K562 (cell line): ENCODE results near the gene DCN. TPM values are rescaled to one million over a fixed set of nuclear protein-coding genes. Genes with fewer than 3 reads are reported as not detected.

Source experiments
- ATAC-seq: fragments of 200-7000 bp; cut with Tn5 transposase; 3 replicates; pipeline ENCODE4 v1.9.1; 2020; ENCODE audit warnings: moderate library complexity
- BruUV-seq: library from RNA; stranded (reverse); fragments of 400-500 nt; replicated peaks from 2 replicates; lab custom pipeline; 2021; lab: Mats Ljungman, UMichigan
- CTCF ChIA-PET: fragments of 300-600 bp; formaldehyde crosslinking; extraction: SDS; loops from one replicate; lab custom pipeline; 2021; ENCODE audit warnings: low intra/inter-chr PET ratio; lab: Yijun Ruan, JAX
- POLR2A ChIA-PET: fragments of 300-600, 350-650 bp; sonication (Branson Sonifier 250); formaldehyde crosslinking; extraction: SDS; loops from one replicate; lab custom pipeline; 2021; ENCODE audit warnings: antibody characterized with exemption, inconsistent platforms; lab: Yijun Ruan, JAX
- DNase-seq, 4 experiments: peaks; one replicate each; pipeline versions ENCODE4 v3.0.0 to v3.0.0-alpha.2; 2011 to 2018; ENCODE audit warnings: low spot score in 3 of 4, mixed read lengths in 3 of 4; ENCODE audit errors: extremely low read depth in 1 of 4
- FAIRE-seq: peaks from 2 replicates; lab custom pipeline; 2011; peaks lifted over from hg19 to GRCh38; lab: Jason Lieb, UNC
- H2AFZ ChIP-seq: 2 replicates; pipeline ENCODE4 v1.6.0; 2011; ENCODE audit warnings: low read depth, low read length, control low read depth, inconsistent platforms
- H3K27ac ChIP-seq: fragments of 200-600 bp; 3 replicates; pipeline ENCODE4 v1.8.0; 2011; ENCODE audit warnings: low read depth, mild to moderate bottlenecking, control low read depth, inconsistent platforms, low read length, moderate library complexity, mixed read lengths; ENCODE audit errors: extremely low read depth
- H3K27me3 ChIP-seq, 2 experiments: fragments of 300-600 bp in 1 of 2; 2 replicates in 1 of 2; 3 replicates in 1 of 2; pipeline versions ENCODE4 v1.6.0 to v1.8.0; 2011; ENCODE audit warnings: inconsistent platforms in 2 of 2, low read length in 2 of 2, mild to moderate bottlenecking in 1 of 2, mixed read lengths in 1 of 2, moderate library complexity in 1 of 2; ENCODE audit not compliant: control insufficient read depth in 2 of 2, insufficient read depth in 2 of 2
- H3K36me3 ChIP-seq: fragments of 300-600 bp; 3 replicates; pipeline ENCODE4 v1.8.0; 2011; ENCODE audit warnings: mild to moderate bottlenecking, low read length, inconsistent platforms; ENCODE audit not compliant: control insufficient read depth, insufficient read depth
- H3K4me1 ChIP-seq, 2 experiments: fragments of 200-600 bp in 1 of 2; replicated peaks in 1 of 2; 2 replicates in 1 of 2; 3 replicates in 1 of 2; pipeline versions ENCODE4 v1.5.1 to v1.8.0; 2011; ENCODE audit warnings: inconsistent platforms in 2 of 2, low read length in 2 of 2, mild to moderate bottlenecking in 1 of 2, mixed read lengths in 1 of 2, moderate library complexity in 1 of 2; ENCODE audit not compliant: control insufficient read depth in 2 of 2, insufficient read depth in 2 of 2
- H3K4me2 ChIP-seq: 2 replicates; pipeline ENCODE4 v1.6.1; 2011; ENCODE audit warnings: low read length, control low read depth, inconsistent platforms, mixed read lengths; ENCODE audit not compliant: insufficient read depth
- H3K4me3 ChIP-seq: fragments of 200-600 bp; sonication (generic), shearing (Covaris generic); 2 replicates; pipeline ENCODE4 v1.5.1; 2016; ENCODE audit warnings: control low read depth, inconsistent platforms
- H3K79me2 ChIP-seq: fragments of 200-600 bp; 3 replicates; pipeline ENCODE4 v1.8.0; 2011; ENCODE audit warnings: low read length, inconsistent platforms; ENCODE audit not compliant: control insufficient read depth, insufficient read depth
- H3K9ac ChIP-seq, 2 experiments: 2 replicates each; pipeline versions ENCODE4 v1.6.0 to v1.6.1; 2011; ENCODE audit warnings: low read depth in 2 of 2, low read length in 2 of 2, control low read depth in 1 of 2, inconsistent platforms in 1 of 2, mild to moderate bottlenecking in 1 of 2, mixed read lengths in 1 of 2; ENCODE audit not compliant: insufficient read depth in 1 of 2
- H3K9me1 ChIP-seq: one replicate; pipeline ENCODE4 v1.6.0; 2011; ENCODE audit warnings: inconsistent platforms, mild to moderate bottlenecking, low read length, moderate library complexity; ENCODE audit not compliant: control insufficient read depth, insufficient read depth
- H3K9me3 ChIP-seq: replicated peaks from 2 replicates; pipeline ENCODE4 v1.5.1; 2011; ENCODE audit warnings: low read depth, low read length, inconsistent platforms; ENCODE audit not compliant: control insufficient read depth, insufficient read depth
- H4K20me1 ChIP-seq: replicated peaks from 2 replicates; pipeline ENCODE4 v1.6.1; 2011; ENCODE audit warnings: low read length, inconsistent platforms, mixed read lengths; ENCODE audit not compliant: control insufficient read depth, insufficient read depth
- ARID3B ChIP-seq: fragments of 250-450 bp; sonication (Bioruptor Pico); IDR thresholded peaks from 2 replicates; pipeline ENCODE4 v1.4.0; 2020; ENCODE audit warnings: borderline replicate concordance
- GATAD2A ChIP-seq: fragments of 450-650 bp; IDR thresholded peaks from 2 replicates; pipeline ENCODE4 v1.6.1; 2017
- HMG20A ChIP-seq: fragments of 450-650 bp; formaldehyde crosslinking; conservative IDR thresholded peaks from 2 replicates; pipeline ENCODE4 v1.4.0; 2020; ENCODE audit warnings: mild to moderate bottlenecking, mixed read lengths
- MEIS2 ChIP-seq: fragments of 450-650 bp; IDR thresholded peaks from 2 replicates; pipeline ENCODE4 v1.6.1; 2014; ENCODE audit warnings: mild to moderate bottlenecking; ENCODE audit not compliant: partially characterized antibody
- NR2F6 ChIP-seq: fragments of 450-650 bp; formaldehyde crosslinking; IDR thresholded peaks from 2 replicates; pipeline ENCODE4 v1.4.0; 2020; ENCODE audit warnings: mild to moderate bottlenecking
- PHF8 ChIP-seq: fragments of 200-600 bp; sonication (generic); IDR thresholded peaks from 2 replicates; pipeline ENCODE4 v1.6.1; 2012; ENCODE audit warnings: mixed run types, mild to moderate bottlenecking, inconsistent platforms, low read length, moderate library complexity, borderline replicate concordance
- SMARCC2 ChIP-seq: fragments of 450-650 bp; IDR thresholded peaks from 2 replicates; pipeline ENCODE4 v1.6.1; 2017; ENCODE audit warnings: antibody characterized with exemption, moderate library complexity, mild to moderate bottlenecking, low read depth
- TAF7 ChIP-seq: fragments of 450-650 bp; IDR thresholded peaks from 2 replicates; pipeline ENCODE4 v1.6.1; 2016; ENCODE audit warnings: missing genetic modification characterization, missing compliant biosample characterization
- ZFPM2 ChIP-seq: fragments of 250-450 bp; sonication (Bioruptor Pico); IDR thresholded peaks from 2 replicates; pipeline ENCODE4 v1.5.1; 2022; ENCODE audit warnings: mild to moderate bottlenecking
- ZNF232 ChIP-seq: sonication (generic); formaldehyde crosslinking; IDR thresholded peaks from 2 replicates; pipeline ENCODE4 v1.8.0; 2022; ENCODE audit warnings: mild to moderate bottlenecking, missing genetic modification reagents
- WGBS: fragments of 100-300 bp; shearing (Covaris generic); methylation state at CpG from one replicate; pipeline ENCODE4 v1.1.6; 2016; ENCODE audit warnings: low coverage, mixed read lengths; ENCODE audit not compliant: insufficient coverage; ENCODE audit errors: missing lambda C conversion rate; 5-methylcytosine and 5-hydroxymethylcytosine counted together
- in situ Hi-C: fragments of 300-500 bp; cut with MboI; formaldehyde crosslinking; loops from 4 replicates; pipeline ENCODE4 v1.15.0; 2018; ENCODE audit warnings: inconsistent platforms, mixed read lengths
- intact Hi-C: fragments of 100-400 bp; cut with micrococcal nuclease; formaldehyde crosslinking; loops from 2 replicates; pipeline ENCODE4 v1.14.2; 2022
- polyA plus RNA-seq, 8 experiments: library from polyadenylated mRNA; depleted of rRNA in 4 of 8; stranded (reverse) in 5 of 8; unstranded in 3 of 8; fragments of >200 nt; fragmentation: Nextera tagmentation in 2 of 8; fragmentation: Illumina TruSeq in 1 of 8; extraction: Ambion mirVana in 2 of 8; extraction: Trizol in 1 of 8; gene quantifications; 2 replicates each; pipeline versions ENCODE4 v1.2.1 to v1.2.3, GENCODE V29; 2011 to 2014; ENCODE audit warnings: inconsistent platforms in 1 of 8, missing spikeins in 1 of 8
- total RNA-seq, 7 experiments: library from RNA; depleted of rRNA in 6 of 7; stranded (reverse); fragments of >200 nt in 6 of 7; fragmentation: Illumina TruSeq in 2 of 7; extraction: Trizol in 2 of 7; gene quantifications; 2 replicates each; pipeline versions ENCODE4 v1.2.1 to v1.2.3, GENCODE V29; 2011 to 2021; ENCODE audit warnings: low replicate concordance in 1 of 7
- TF ChIP-seq, protein P1 (sequence below): fragments of 250-450 bp; sonication (Bioruptor Pico); IDR thresholded peaks from 2 replicates; pipeline ENCODE4 v1.8.0; 2021; ENCODE audit warnings: moderate library complexity, mild to moderate bottlenecking, inconsistent platforms
- TF ChIP-seq, protein P2 (sequence below): sonication (generic); formaldehyde crosslinking; IDR thresholded peaks from 2 replicates; pipeline ENCODE4 v1.8.0; 2023; ENCODE audit warnings: missing genetic modification reagents, mild to moderate bottlenecking, borderline replicate concordance

Gene DCN
- total and polyA plus RNA-seq, 9 of the 15 experiments (the other 6 are each of a cell fraction or from before 2014, with no cell fraction given) = 0.08 to 2.4 (median 0.31) TPM; not detected in 1

GRCh38 chr12:91140026-91140931 is 42.3 kb downstream of the DCN start:
- Histone ChIP-seq H3K36me3 (no peaks in the 10 kb centered on the region), H4K20me1 (no peaks in the 10 kb centered on the region), H3K79me2 (no peaks in the 10 kb centered on the region), H3K27me3 (no peaks in the 10 kb centered on the region), H2AFZ (no peak overlapping the region), H3K27ac (no peak overlapping the region), H3K4me2 (no peak overlapping the region), H3K4me1 (no peaks in the 10 kb centered on the region), H3K9ac (no peak overlapping the region), H3K9me3 (no peaks in the 10 kb centered on the region), H3K4me3 (no peak overlapping the region), H3K9me1 (no peaks in the 10 kb centered on the region)
- ChIA-PET CTCF (no interaction called here), POLR2A (interaction anchor here (1.1 kb wide), 1 partner anchor 10 kb away, joined by 3 read pairs; no protein-coding TSS in a partner anchor)
- DNase-seq (no peak), FAIRE-seq (no peak), ATAC-seq (no peak)
- no peak for TF ChIP-seq TAF7 (tag)
- TF ChIP-seq, protein P1, sequence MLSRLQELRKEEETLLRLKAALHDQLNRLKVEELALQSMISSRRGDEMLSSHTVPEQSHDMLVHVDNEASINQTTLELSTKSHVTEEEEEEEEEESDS = no peak
- TF ChIP-seq NR2F6 = no peak
- no peak for TF ChIP-seq GATAD2A
- TF ChIP-seq, protein P2, sequence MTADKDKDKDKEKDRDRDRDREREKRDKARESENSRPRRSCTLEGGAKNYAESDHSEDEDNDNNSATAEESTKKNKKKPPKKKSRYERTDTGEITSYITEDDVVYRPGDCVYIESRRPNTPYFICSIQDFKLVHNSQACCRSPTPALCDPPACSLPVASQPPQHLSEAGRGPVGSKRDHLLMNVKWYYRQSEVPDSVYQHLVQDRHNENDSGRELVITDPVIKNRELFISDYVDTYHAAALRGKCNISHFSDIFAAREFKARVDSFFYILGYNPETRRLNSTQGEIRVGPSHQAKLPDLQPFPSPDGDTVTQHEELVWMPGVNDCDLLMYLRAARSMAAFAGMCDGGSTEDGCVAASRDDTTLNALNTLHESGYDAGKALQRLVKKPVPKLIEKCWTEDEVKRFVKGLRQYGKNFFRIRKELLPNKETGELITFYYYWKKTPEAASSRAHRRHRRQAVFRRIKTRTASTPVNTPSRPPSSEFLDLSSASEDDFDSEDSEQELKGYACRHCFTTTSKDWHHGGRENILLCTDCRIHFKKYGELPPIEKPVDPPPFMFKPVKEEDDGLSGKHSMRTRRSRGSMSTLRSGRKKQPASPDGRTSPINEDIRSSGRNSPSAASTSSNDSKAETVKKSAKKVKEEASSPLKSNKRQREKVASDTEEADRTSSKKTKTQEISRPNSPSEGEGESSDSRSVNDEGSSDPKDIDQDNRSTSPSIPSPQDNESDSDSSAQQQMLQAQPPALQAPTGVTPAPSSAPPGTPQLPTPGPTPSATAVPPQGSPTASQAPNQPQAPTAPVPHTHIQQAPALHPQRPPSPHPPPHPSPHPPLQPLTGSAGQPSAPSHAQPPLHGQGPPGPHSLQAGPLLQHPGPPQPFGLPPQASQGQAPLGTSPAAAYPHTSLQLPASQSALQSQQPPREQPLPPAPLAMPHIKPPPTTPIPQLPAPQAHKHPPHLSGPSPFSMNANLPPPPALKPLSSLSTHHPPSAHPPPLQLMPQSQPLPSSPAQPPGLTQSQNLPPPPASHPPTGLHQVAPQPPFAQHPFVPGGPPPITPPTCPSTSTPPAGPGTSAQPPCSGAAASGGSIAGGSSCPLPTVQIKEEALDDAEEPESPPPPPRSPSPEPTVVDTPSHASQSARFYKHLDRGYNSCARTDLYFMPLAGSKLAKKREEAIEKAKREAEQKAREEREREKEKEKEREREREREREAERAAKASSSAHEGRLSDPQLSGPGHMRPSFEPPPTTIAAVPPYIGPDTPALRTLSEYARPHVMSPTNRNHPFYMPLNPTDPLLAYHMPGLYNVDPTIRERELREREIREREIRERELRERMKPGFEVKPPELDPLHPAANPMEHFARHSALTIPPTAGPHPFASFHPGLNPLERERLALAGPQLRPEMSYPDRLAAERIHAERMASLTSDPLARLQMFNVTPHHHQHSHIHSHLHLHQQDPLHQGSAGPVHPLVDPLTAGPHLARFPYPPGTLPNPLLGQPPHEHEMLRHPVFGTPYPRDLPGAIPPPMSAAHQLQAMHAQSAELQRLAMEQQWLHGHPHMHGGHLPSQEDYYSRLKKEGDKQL (CRISPR knock-in tag) = no peak
- no peak for TF ChIP-seq ZFPM2
- no peak for TF ChIP-seq HMG20A (CRISPR knock-in tag)
- no peak for TF ChIP-seq SMARCC2
- no peak for TF ChIP-seq ARID3B
- no peak for TF ChIP-seq PHF8
- TF ChIP-seq ZNF232 (CRISPR knock-in tag) = no peak
- TF ChIP-seq MEIS2 = no peak
- in situ Hi-C loops (no loop called here), intact Hi-C loops (no loop called here)
- no TSS peak for BruUV-seq
- WGBS = 0% methylated on average over 1 of the region's 1 CpG
